Liver (tissue), 3 donors: ENCODE data around the gene TCP11X2.
"Not testable (repeated sequence)": the region's sequence is repeated elsewhere in the genome, so short reads cannot be mapped to it uniquely, and the experiment has no call there.

Source experiments
- EGR1 ChIP-seq, 2 donors: IDR thresholded peaks; 2 replicates each; pipeline ENCODE4 v1.6.1; 2016 to 2018; ENCODE audit warnings: antibody characterized with exemption in 2 of 2, low read depth in 2 of 2
- GABPA ChIP-seq, 2 donors: IDR thresholded peaks in 1 of 2; conservative IDR thresholded peaks in 1 of 2; 2 replicates each; pipeline ENCODE4 v1.6.1; 2016; ENCODE audit warnings: antibody characterized with exemption in 2 of 2, mild to moderate bottlenecking in 1 of 2, moderate library complexity in 1 of 2
- HNF4G ChIP-seq: IDR thresholded peaks from 2 replicates; pipeline ENCODE4 v1.6.1; 2016; ENCODE audit warnings: antibody characterized with exemption
- JUND ChIP-seq, 2 donors: IDR thresholded peaks; 2 replicates each; pipeline ENCODE4 v1.6.1; 2016; ENCODE audit warnings: antibody characterized with exemption in 2 of 2
- TAF1 ChIP-seq: conservative IDR thresholded peaks from 2 replicates; pipeline ENCODE4 v1.6.1; 2016; ENCODE audit warnings: antibody characterized with exemption, mild to moderate bottlenecking
- YY1 ChIP-seq: IDR thresholded peaks from 2 replicates; pipeline ENCODE4 v1.6.1; 2016; ENCODE audit warnings: antibody characterized with exemption, mild to moderate bottlenecking
- TF ChIP-seq, protein P1 (sequence below): fragments of 150-350 bp; IDR thresholded peaks from 2 replicates; pipeline ENCODE4 v1.5.1; 2017; ENCODE audit warnings: improper control_type of control experiment, low read depth, low read length; ENCODE audit not compliant: missing input control
- TF ChIP-seq, protein P2 (sequence below): IDR thresholded peaks from 2 replicates; pipeline ENCODE4 v1.6.1; 2016; ENCODE audit warnings: antibody characterized with exemption, mild to moderate bottlenecking
- TF ChIP-seq, protein P3 (sequence below): IDR thresholded peaks from 2 replicates; pipeline ENCODE4 v1.6.1; 2016; ENCODE audit warnings: antibody characterized with exemption
- donor health status: healthy.
- donor health status: healthy.

DNA sequence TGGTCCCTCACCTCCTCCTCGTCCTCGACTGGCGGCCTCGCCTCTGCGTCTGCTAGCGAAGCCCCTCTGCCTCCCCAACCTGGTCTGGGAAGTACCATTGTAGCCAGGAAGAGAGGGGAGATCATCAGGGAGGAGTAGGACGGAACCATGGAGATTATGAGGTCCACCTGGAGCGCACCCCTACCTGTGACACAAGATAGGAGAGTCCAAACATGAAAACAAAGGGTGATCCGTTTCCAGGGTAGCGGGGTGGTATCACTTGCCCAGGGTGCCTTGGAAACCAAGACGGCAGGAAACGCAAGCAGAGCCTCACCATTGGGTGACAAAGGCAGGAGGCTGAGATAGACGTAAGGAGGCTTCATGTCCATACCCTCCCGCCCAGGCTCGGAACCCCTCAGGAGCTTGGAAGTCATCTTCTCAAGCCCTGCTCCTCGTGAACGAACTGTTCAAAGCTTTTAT is at the start of gene TCP11X2:
- TF ChIP-seq, protein P1, sequence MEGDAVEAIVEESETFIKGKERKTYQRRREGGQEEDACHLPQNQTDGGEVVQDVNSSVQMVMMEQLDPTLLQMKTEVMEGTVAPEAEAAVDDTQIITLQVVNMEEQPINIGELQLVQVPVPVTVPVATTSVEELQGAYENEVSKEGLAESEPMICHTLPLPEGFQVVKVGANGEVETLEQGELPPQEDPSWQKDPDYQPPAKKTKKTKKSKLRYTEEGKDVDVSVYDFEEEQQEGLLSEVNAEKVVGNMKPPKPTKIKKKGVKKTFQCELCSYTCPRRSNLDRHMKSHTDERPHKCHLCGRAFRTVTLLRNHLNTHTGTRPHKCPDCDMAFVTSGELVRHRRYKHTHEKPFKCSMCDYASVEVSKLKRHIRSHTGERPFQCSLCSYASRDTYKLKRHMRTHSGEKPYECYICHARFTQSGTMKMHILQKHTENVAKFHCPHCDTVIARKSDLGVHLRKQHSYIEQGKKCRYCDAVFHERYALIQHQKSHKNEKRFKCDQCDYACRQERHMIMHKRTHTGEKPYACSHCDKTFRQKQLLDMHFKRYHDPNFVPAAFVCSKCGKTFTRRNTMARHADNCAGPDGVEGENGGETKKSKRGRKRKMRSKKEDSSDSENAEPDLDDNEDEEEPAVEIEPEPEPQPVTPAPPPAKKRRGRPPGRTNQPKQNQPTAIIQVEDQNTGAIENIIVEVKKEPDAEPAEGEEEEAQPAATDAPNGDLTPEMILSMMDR = not testable (repeated sequence)
- TF ChIP-seq GABPA (IDR thresholded peaks at IDR 0.05 in 1 of 2, conservative IDR thresholded peaks at IDR 0.05 in 1 of 2); HNF4G; EGR1 (IDR thresholded peaks at IDR 0.05; ENCODE audit: low read depth in 2 of 2); JUND (IDR thresholded peaks at IDR 0.05); YY1; TAF1: not testable (repeated sequence)
- TF ChIP-seq, protein P2, sequence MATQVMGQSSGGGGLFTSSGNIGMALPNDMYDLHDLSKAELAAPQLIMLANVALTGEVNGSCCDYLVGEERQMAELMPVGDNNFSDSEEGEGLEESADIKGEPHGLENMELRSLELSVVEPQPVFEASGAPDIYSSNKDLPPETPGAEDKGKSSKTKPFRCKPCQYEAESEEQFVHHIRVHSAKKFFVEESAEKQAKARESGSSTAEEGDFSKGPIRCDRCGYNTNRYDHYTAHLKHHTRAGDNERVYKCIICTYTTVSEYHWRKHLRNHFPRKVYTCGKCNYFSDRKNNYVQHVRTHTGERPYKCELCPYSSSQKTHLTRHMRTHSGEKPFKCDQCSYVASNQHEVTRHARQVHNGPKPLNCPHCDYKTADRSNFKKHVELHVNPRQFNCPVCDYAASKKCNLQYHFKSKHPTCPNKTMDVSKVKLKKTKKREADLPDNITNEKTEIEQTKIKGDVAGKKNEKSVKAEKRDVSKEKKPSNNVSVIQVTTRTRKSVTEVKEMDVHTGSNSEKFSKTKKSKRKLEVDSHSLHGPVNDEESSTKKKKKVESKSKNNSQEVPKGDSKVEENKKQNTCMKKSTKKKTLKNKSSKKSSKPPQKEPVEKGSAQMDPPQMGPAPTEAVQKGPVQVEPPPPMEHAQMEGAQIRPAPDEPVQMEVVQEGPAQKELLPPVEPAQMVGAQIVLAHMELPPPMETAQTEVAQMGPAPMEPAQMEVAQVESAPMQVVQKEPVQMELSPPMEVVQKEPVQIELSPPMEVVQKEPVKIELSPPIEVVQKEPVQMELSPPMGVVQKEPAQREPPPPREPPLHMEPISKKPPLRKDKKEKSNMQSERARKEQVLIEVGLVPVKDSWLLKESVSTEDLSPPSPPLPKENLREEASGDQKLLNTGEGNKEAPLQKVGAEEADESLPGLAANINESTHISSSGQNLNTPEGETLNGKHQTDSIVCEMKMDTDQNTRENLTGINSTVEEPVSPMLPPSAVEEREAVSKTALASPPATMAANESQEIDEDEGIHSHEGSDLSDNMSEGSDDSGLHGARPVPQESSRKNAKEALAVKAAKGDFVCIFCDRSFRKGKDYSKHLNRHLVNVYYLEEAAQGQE = not testable (repeated sequence)
- TF ChIP-seq, protein P3, sequence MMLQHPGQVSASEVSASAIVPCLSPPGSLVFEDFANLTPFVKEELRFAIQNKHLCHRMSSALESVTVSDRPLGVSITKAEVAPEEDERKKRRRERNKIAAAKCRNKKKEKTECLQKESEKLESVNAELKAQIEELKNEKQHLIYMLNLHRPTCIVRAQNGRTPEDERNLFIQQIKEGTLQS = not testable (repeated sequence)
